K562 (cell line): ENCODE data around the gene ARHGEF17.

ENCODE experiments used
- BRD4 ChIP-seq: fragments of 200-600 bp; sonication (generic); IDR thresholded peaks from 2 replicates; pipeline ENCODE4 v1.6.1; 2017; ENCODE audit warnings: inconsistent platforms
- JUN ChIP-seq, 2 experiments: sonication (generic) in 1 of 2; formaldehyde crosslinking in 1 of 2; IDR thresholded peaks; 2 replicates each; pipeline versions ENCODE4 v1.6.1 to v1.8.0; 2012 to 2022; ENCODE audit warnings: borderline replicate concordance in 2 of 2, mild to moderate bottlenecking in 2 of 2, improper control_type of control experiment in 1 of 2, low read depth in 1 of 2, low read length in 1 of 2, missing genetic modification reagents in 1 of 2
- NCOR1 ChIP-seq: fragments of 450-650 bp; IDR thresholded peaks from 2 replicates; pipeline ENCODE4 v1.6.1; 2016; ENCODE audit warnings: mild to moderate bottlenecking, moderate library complexity
- POLR2A ChIP-seq: fragments of 450-650 bp; conservative IDR thresholded peaks from 2 replicates; pipeline ENCODE4 v1.6.1; 2016
- POLR2AphosphoS5 ChIP-seq: IDR thresholded peaks from 2 replicates; pipeline ENCODE4 v1.6.1; 2011; ENCODE audit warnings: mild to moderate bottlenecking, low read depth, low read length, moderate library complexity; ENCODE audit not compliant: control insufficient read depth, insufficient read depth
- POLR3A ChIP-seq: IDR thresholded peaks from 2 replicates; pipeline ENCODE4 v1.6.1; 2011; ENCODE audit warnings: borderline replicate concordance, mild to moderate bottlenecking, moderate library complexity; ENCODE audit not compliant: insufficient read length, insufficient read depth; ENCODE audit errors: extremely low read depth
- RAD21 ChIP-seq, 2 experiments: fragments of 250-450 bp in 1 of 2; fragments of 450-650 bp in 1 of 2; sonication (Bioruptor Pico) in 1 of 2; formaldehyde crosslinking in 1 of 2; IDR thresholded peaks in 1 of 2; conservative IDR thresholded peaks in 1 of 2; 2 replicates each; pipeline versions ENCODE4 v1.4.0 to v1.8.0; 2020 to 2022; ENCODE audit warnings: mild to moderate bottlenecking in 2 of 2, moderate library complexity in 1 of 2
- TF ChIP-seq, protein P1 (sequence below), 3 experiments: IDR thresholded peaks in 2 of 3; conservative IDR thresholded peaks in 1 of 3; 2 replicates each; pipeline ENCODE4 v1.5.1; 2011 to 2012; ENCODE audit warnings: low read length in 3 of 3, mild to moderate bottlenecking in 3 of 3, control low read depth in 2 of 3, improper control_type of control experiment in 1 of 3, inconsistent platforms in 1 of 3, low read depth in 1 of 3, mixed read lengths in 1 of 3, moderate library complexity in 1 of 3; ENCODE audit not compliant: insufficient read depth in 2 of 3

- TF ChIP-seq BRD4 (no peak), RAD21 (CRISPR knock-in tag; conservative IDR thresholded peaks at IDR 0.05 in 1 of 2, IDR thresholded peaks at IDR 0.05 in 1 of 2) (no peak), POLR2AphosphoS5 (no peak), JUN (IDR thresholded peaks at IDR 0.05; ENCODE audit: borderline replicate concordance, low read depth, low read length) (no peak), JUN (CRISPR knock-in tag; IDR thresholded peaks at IDR 0.05; ENCODE audit: borderline replicate concordance) (no peak), POLR2A (no peak), NCOR1 (no peak), POLR3A (no peak)
- TF ChIP-seq, protein P1, sequence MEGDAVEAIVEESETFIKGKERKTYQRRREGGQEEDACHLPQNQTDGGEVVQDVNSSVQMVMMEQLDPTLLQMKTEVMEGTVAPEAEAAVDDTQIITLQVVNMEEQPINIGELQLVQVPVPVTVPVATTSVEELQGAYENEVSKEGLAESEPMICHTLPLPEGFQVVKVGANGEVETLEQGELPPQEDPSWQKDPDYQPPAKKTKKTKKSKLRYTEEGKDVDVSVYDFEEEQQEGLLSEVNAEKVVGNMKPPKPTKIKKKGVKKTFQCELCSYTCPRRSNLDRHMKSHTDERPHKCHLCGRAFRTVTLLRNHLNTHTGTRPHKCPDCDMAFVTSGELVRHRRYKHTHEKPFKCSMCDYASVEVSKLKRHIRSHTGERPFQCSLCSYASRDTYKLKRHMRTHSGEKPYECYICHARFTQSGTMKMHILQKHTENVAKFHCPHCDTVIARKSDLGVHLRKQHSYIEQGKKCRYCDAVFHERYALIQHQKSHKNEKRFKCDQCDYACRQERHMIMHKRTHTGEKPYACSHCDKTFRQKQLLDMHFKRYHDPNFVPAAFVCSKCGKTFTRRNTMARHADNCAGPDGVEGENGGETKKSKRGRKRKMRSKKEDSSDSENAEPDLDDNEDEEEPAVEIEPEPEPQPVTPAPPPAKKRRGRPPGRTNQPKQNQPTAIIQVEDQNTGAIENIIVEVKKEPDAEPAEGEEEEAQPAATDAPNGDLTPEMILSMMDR (IDR thresholded peaks at IDR 0.05 in 2 of 3, conservative IDR thresholded peaks at IDR 0.05 in 1 of 3; ENCODE audit: insufficient read depth in 2 of 3, low read depth in 1 of 3, low read length in 3 of 3) = no peak
Measured at GRCh38 chr11:73340164-73340563, 32.1 kb downstream of the ARHGEF17 start.
